GM19240 (cell line): ENCODE results near the gene TUFM.
"Not testable (repeated sequence)": the region's sequence is repeated elsewhere in the genome, so short reads cannot be mapped to it uniquely, and the experiment has no call there.

ENCODE experiments used
- DNase-seq: peaks from one replicate; pipeline ENCODE4 v3.0.0; 2011; ENCODE audit warnings: low spot score; ENCODE audit not compliant: insufficient read length

Gene TUFM

GRCh38 chr16:28802235-28803019 is 43.7 kb downstream of the TUFM start:
- not testable (repeated sequence) for DNase-seq
